Measurements from ENCODE around the gene TAGLN2. TPM values are rescaled to one million over a fixed set of nuclear protein-coding genes. Genes with fewer than 3 reads are reported as not detected.

Gene TAGLN2
- total and polyA plus RNA-seq, 9 of the 15 experiments (the other 6 are each of a cell fraction or from before 2014, with no cell fraction given): 192 to 683 (median 455) TPM

DNA sequence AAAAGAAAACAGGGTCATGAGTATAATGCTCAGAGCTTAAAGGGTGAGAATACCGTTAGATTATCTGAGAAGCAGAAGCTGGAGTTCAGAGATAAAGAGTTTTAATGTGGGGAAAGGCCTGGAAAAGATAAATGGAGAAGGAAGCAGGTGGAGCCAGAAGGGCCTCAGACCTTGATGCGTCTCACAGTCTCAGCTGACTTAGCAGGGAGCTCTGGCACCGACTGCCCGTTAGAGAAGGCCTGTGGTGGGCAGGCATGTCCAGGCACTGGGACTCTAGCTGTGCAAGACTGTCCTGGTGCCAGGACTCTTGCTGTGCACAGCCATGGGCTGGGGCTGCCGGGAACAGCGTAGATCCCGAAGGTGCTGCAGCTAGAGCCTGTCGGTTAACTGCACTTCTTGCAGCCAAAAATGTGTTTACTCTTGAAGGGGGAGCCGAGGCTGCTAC lies 32.5 kb upstream of the TAGLN2 start (continued):
- TF ChIP-seq, protein P1, sequence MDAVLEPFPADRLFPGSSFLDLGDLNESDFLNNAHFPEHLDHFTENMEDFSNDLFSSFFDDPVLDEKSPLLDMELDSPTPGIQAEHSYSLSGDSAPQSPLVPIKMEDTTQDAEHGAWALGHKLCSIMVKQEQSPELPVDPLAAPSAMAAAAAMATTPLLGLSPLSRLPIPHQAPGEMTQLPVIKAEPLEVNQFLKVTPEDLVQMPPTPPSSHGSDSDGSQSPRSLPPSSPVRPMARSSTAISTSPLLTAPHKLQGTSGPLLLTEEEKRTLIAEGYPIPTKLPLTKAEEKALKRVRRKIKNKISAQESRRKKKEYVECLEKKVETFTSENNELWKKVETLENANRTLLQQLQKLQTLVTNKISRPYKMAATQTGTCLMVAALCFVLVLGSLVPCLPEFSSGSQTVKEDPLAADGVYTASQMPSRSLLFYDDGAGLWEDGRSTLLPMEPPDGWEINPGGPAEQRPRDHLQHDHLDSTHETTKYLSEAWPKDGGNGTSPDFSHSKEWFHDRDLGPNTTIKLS (IDR thresholded peaks at IDR 0.05; ENCODE audit: borderline replicate concordance, low read depth): no peak
- TF ChIP-seq, protein P2, sequence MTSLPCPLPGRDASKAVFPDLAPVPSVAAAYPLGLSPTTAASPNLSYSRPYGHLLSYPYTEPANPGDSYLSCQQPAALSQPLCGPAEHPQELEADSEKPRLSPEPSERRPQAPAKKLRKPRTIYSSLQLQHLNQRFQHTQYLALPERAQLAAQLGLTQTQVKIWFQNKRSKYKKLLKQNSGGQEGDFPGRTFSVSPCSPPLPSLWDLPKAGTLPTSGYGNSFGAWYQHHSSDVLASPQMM (CRISPR knock-in tag; IDR thresholded peaks at IDR 0.05): no peak
- TF ChIP-seq ZNF217 (CRISPR knock-in tag; IDR thresholded peaks at IDR 0.05) (no peak), RBM15 (IDR thresholded peaks at IDR 0.05; ENCODE audit: insufficient read depth, low read length) (no peak), KLF16 (IDR thresholded peaks at IDR 0.05) (peak; percentile 80), ELF4 (CRISPR knock-in tag; IDR thresholded peaks at IDR 0.05) (peak; percentile 49), SMARCB1 (IDR thresholded peaks at IDR 0.05; ENCODE audit: insufficient read length, low read depth) (no peak), HNRNPH1 (optimal IDR thresholded peaks at IDR 0.05; ENCODE audit: low read depth, low read length) (no peak), CBX3 (IDR thresholded peaks at IDR 0.05; ENCODE audit: borderline replicate concordance in 1 of 2, low read length in 2 of 2) (no peak), CAMTA2 (CRISPR knock-in tag; conservative IDR thresholded peaks at IDR 0.05) (no peak), L3MBTL2 (IDR thresholded peaks at IDR 0.05) (0 out of 2 replicates have a peak, but pooled peaks have one; percentile 26), BCL6 (CRISPR knock-in tag; IDR thresholded peaks at IDR 0.05) (no peak), SMARCA4 (IDR thresholded peaks at IDR 0.05) (peak; percentile 93), FOXM1 (IDR thresholded peaks at IDR 0.05; ENCODE audit: low read depth) (peak; percentile 80), FOXM1 (CRISPR knock-in tag; IDR thresholded peaks at IDR 0.05; ENCODE audit: low read depth) (no peak), ZNF79 (CRISPR knock-in tag; IDR thresholded peaks at IDR 0.05; ENCODE audit: low read depth) (no peak), TBL1XR1 (IDR thresholded peaks at IDR 0.05; ENCODE audit: low read length in 2 of 2) (peak in 1 of 2 experiments; percentile 43; a peak in 1 of 4 replicates), NFXL1 (CRISPR knock-in tag; IDR thresholded peaks at IDR 0.05) (no peak), NEUROD1 (IDR thresholded peaks at IDR 0.05; ENCODE audit: borderline replicate concordance, low read depth, low read length, partially characterized antibody) (no peak), ILF3 (IDR thresholded peaks at IDR 0.05; ENCODE audit: borderline replicate concordance) (no peak), MECOM (CRISPR knock-in tag; IDR thresholded peaks at IDR 0.05) (no peak), FOXK1 (CRISPR knock-in tag; IDR thresholded peaks at IDR 0.05; ENCODE audit: borderline replicate concordance) (no peak), KAT8 (IDR thresholded peaks at IDR 0.05; ENCODE audit: low read depth) (no peak), ZNF146 (CRISPR knock-in tag; IDR thresholded peaks at IDR 0.05; ENCODE audit: unreplicated experiment) (no peak), SRF (CRISPR knock-in tag; IDR thresholded peaks at IDR 0.05) (no peak)
- TF ChIP-seq, protein P3, sequence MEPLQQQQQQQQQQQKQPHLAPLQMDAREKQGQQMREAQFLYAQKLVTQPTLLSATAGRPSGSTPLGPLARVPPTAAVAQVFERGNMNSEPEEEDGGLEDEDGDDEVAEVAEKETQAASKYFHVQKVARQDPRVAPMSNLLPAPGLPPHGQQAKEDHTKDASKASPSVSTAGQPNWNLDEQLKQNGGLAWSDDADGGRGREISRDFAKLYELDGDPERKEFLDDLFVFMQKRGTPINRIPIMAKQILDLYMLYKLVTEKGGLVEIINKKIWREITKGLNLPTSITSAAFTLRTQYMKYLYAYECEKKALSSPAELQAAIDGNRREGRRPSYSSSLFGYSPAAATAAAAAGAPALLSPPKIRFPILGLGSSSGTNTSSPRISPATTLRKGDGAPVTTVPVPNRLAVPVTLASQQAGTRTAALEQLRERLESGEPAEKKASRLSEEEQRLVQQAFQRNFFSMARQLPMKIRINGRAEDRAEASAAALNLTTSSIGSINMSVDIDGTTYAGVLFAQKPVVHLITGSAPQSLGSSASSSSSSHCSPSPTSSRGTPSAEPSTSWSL (CRISPR knock-in tag; IDR thresholded peaks at IDR 0.05; ENCODE audit: borderline replicate concordance): no peak
- TF ChIP-seq, protein P4, sequence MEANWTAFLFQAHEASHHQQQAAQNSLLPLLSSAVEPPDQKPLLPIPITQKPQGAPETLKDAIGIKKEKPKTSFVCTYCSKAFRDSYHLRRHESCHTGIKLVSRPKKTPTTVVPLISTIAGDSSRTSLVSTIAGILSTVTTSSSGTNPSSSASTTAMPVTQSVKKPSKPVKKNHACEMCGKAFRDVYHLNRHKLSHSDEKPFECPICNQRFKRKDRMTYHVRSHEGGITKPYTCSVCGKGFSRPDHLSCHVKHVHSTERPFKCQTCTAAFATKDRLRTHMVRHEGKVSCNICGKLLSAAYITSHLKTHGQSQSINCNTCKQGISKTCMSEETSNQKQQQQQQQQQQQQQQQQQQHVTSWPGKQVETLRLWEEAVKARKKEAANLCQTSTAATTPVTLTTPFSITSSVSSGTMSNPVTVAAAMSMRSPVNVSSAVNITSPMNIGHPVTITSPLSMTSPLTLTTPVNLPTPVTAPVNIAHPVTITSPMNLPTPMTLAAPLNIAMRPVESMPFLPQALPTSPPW (CRISPR knock-in tag; IDR thresholded peaks at IDR 0.05): peak; percentile 23; the same call in 1 of the 2 replicates
